ENCODE data around the gene RRM2. TPM values are rescaled to one million over a fixed set of nuclear protein-coding genes. Genes with fewer than 3 reads are reported as not detected.
A peak's percentile ranks its signal among the peaks of the same experiment; 100 is the strongest.

RRM2 gene
- polyA plus RNA-seq, 2 of the 4 experiments (the other 2 are of a cell fraction) = 84.4 to 111 TPM

DNA sequence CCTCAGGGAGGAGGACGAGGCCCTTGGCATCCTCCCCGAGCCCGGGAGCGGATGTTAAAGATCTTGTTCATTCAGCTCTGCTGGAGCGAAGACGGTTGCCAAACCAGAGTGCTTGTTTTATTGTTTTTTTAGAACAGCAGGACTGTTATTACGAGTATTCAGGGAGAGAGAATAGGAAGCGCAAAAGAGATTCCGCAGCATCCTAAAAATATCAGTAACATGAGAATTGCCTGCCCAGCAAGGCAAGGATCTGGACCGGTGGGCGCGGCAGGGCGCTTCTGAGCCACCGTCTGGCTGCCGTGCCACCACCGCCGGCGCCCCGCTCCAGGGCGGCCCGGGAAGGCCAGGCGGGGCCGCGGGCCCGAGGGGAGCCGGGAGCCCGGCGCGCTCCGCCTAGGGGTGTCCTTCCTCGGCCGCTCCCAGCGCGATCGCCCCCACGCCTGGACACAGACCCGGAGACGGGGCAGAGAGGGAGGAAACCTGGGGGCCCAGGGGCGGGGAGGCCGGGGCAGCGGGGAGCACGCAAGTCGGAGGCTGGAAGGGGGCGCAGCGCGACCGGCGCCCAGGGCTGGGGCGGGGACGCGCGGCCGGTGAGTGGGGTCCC, 43.2 kb upstream of the RRM2 start:
- WGBS (ENCODE audit: missing lambda C conversion rate) = 15% methylated on average over 33 of the region's 53 CpGs
- ATAC-seq (peak; percentile 75 to 82), DNase-seq (ENCODE audit: low read depth in 1 of 2, low spot score in 1 of 2) (peak; percentile 36 to 58), FAIRE-seq (no peak)
- Histone ChIP-seq H3K27ac (peak overlapping the region; percentile 77 to 92), H3K4me1 (0 out of 3 replicates have a peak, but pooled peaks cover 3% of the 10 kb centered on the region), H3K4me2 (peak overlapping the region; percentile 75), H3K9me3 (no peaks in the 10 kb centered on the region), H3K4me3 (peak overlapping the region; percentile 70)
- peak; percentile 37; the same call in 1 of the 2 replicates for TF ChIP-seq PHF8 (IDR thresholded peaks at IDR 0.05; ENCODE audit: borderline replicate concordance, low read depth)
- TF ChIP-seq, protein P1, sequence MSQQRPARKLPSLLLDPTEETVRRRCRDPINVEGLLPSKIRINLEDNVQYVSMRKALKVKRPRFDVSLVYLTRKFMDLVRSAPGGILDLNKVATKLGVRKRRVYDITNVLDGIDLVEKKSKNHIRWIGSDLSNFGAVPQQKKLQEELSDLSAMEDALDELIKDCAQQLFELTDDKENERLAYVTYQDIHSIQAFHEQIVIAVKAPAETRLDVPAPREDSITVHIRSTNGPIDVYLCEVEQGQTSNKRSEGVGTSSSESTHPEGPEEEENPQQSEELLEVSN (IDR thresholded peaks at IDR 0.05; ENCODE audit: borderline replicate concordance, low read depth) = no peak
- ChIA-PET POLR2A (interaction anchor here (0.8 to 1.3 kb wide), 2 partner anchors 12 to 40 kb away, joined by 3 to 5 read pairs; no protein-coding TSS in a partner anchor), CTCF (interaction anchor here (0.5 to 27.5 kb wide), 27 partner anchors 8 to 581 kb away, joined by 3 to 612 read pairs (median 4); no protein-coding TSS in a partner anchor)

DNA sequence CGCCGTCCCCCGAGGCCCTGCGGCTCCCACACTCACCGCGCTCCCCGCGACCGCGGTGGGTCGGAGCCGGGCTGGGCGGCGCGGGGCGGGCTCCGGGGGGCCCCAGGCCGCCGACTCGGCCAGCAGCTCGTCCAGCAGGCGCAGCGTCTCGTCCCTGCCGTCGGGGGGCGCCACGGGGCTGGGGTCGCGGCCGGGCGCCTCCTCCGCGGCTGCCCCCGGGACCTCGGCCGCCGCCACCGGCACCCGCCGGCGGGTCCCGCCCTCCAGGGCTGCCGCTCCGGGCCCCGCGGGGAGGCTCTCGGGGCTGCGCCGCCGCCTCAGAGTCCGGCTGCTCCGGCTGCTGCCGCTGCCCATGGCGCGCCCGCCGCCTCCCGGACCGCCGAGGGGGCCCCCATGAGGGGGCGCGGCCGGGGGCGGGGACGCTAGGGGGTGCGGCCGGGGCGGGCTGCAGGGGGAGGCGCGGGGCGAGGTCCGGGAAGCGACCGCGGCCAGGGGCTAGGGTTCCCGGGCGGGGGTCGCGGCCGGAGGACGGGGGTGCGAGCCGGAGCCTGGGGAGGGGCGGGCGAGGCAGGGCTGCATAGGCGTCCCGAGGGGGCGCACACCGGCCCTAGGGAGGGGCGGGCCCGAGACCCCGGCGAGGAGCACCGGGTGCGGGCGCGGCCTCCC, 42.5 kb upstream of the RRM2 start, which contains the start of gene CYS1:
CYS1 (minus strand) TSS at position 542 of the 666 bp plus-strand sequence; CDS start at position 354, 188 bp downstream.
- ChIA-PET POLR2A (interaction anchor here (0.6 to 1.3 kb wide), 2 partner anchors 17 to 40 kb away, joined by 3 to 5 read pairs; no protein-coding TSS in a partner anchor), CTCF (interaction anchor here (0.5 to 27.5 kb wide), 24 partner anchors 9 to 590 kb away, joined by 3 to 612 read pairs (median 4); no protein-coding TSS in a partner anchor)
- Histone ChIP-seq H3K27ac (peak within 1 kb of the TSS; percentile 77 to 92), H3K4me3 (peak within 1 kb of the TSS; percentile 70), H3K4me1 (0 out of 3 replicates have a peak, but pooled peaks cover 3% of the 10 kb centered on the region), H3K9me3 (no peaks in the 10 kb centered on the region), H3K4me2 (peak within 1 kb of the TSS; percentile 75)
- ATAC-seq (peak; percentile 62 to 89), DNase-seq (ENCODE audit: low read depth in 1 of 2, low spot score in 1 of 2) (peak; percentile 57 to 66), FAIRE-seq (no peak)
- WGBS (ENCODE audit: missing lambda C conversion rate) = no CpG with 5 or more reads among the region's 98 CpGs
- peak in 1 of 2 experiments; percentile 58; a peak in 1 of 5 replicates for TF ChIP-seq JUN (IDR thresholded peaks at IDR 0.05)
- peak in 1 of 2 experiments; percentile 15; a peak in 2 of 5 replicates for TF ChIP-seq RAD21 (conservative IDR thresholded peaks at IDR 0.05 in 1 of 2, IDR thresholded peaks at IDR 0.05 in 1 of 2)
- peak; percentile 59 for TF ChIP-seq SMC3 (IDR thresholded peaks at IDR 0.05)
- no peak for TF ChIP-seq HOXB13 (CRISPR knock-in tag; IDR thresholded peaks at IDR 0.05; ENCODE audit: low read depth)
- TF ChIP-seq EHF (CRISPR knock-in tag; IDR thresholded peaks at IDR 0.05) = no peak
- TF ChIP-seq, protein P2, sequence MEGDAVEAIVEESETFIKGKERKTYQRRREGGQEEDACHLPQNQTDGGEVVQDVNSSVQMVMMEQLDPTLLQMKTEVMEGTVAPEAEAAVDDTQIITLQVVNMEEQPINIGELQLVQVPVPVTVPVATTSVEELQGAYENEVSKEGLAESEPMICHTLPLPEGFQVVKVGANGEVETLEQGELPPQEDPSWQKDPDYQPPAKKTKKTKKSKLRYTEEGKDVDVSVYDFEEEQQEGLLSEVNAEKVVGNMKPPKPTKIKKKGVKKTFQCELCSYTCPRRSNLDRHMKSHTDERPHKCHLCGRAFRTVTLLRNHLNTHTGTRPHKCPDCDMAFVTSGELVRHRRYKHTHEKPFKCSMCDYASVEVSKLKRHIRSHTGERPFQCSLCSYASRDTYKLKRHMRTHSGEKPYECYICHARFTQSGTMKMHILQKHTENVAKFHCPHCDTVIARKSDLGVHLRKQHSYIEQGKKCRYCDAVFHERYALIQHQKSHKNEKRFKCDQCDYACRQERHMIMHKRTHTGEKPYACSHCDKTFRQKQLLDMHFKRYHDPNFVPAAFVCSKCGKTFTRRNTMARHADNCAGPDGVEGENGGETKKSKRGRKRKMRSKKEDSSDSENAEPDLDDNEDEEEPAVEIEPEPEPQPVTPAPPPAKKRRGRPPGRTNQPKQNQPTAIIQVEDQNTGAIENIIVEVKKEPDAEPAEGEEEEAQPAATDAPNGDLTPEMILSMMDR (IDR thresholded peaks at IDR 0.05) = peak; percentile 87

DNA sequence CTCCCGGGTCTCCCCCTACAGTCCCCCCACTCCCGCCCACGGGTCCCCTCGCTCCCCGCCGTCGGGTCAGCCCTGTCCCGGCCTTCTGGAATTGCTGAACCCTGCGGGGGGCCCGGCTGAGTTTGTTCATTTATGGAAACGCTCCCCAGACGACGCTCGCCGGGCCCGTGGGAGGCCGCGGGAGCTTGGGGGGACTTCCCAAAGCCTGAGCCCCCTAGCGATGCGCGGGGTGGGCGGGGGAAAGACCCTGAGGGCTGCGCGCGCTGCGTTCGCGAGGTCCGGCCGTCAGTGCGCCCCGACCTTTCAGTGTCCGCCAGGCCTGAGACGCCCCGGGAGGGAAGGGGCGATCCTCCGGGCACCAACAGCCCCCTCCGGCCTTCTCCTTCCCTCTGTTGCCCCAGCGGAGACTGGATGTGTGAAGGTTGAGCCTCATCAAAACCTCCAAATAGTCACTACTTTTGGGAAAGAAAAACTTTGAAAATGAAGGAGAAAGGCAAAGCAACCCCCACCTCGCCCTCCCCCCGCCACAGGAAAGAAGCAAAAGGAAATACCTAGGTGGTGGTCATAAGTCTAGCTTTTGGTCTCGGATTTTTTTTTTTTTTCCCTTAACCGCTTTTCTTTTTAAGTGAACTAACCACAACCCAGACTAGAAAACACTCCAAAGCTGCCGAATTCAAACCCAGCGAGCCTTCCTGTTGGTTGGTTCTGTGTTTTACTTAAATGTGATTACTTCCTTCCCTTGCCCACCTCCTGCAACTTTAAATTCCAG, 41.8 kb upstream of the RRM2 start:
- CTCF ChIA-PET = interaction anchor here (0.6 to 27.5 kb wide), 13 partner anchors 9 to 988 kb away, joined by 3 to 612 read pairs (median 4); no protein-coding TSS in a partner anchor
- 78% methylated on average over 30 of the region's 45 CpGs for WGBS (ENCODE audit: missing lambda C conversion rate)
- ATAC-seq (no peak), DNase-seq (ENCODE audit: low read depth in 1 of 2, low spot score in 1 of 2) (no peak), FAIRE-seq (no peak)
- H3K27ac ChIP-seq = peak overlapping the region; percentile 77 to 92
- H3K4me2 ChIP-seq = peak overlapping the region; percentile 75
- no peaks in the 10 kb centered on the region for H3K9me3 ChIP-seq
- H3K4me3 ChIP-seq = peak overlapping the region; percentile 70
- TF ChIP-seq RAD21 (conservative IDR thresholded peaks at IDR 0.05 in 1 of 2, IDR thresholded peaks at IDR 0.05 in 1 of 2) (no peak), RNF2 (IDR thresholded peaks at IDR 0.05; ENCODE audit: borderline replicate concordance, low read depth) (no peak), BHLHE40 (IDR thresholded peaks at IDR 0.05; ENCODE audit: low read depth, low read length) (no peak)
- H3K4me1 ChIP-seq = 0 out of 3 replicates have a peak, but pooled peaks cover 3% of the 10 kb centered on the region
- POLR2A ChIA-PET = interaction anchor here (1.3 kb wide), 1 partner anchor 39 kb away, joined by 5 read pairs; no protein-coding TSS in a partner anchor

DNA sequence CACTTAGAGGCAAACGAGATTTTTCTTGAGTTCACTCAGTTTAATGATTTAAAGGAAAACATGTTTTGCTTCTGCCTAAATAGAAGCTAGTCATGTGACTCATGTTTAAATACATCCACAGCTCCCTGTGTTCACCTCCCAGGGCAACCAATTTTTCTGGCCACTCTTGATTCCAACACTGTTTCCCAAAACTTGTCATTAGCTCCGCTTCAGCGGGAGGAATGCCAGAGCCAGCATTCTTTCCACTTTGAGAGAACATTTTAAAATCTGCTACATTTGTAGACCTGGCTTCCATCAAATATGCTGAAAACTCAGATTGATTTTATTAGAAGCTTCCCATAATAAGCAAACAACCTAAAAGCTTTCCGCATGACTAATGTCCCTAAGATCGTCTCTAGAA, 39.5 kb upstream of the RRM2 start:
- H3K27ac ChIP-seq = no peak overlapping the region
- no peak overlapping the region for H3K4me2 ChIP-seq
- no peak for DNase-seq (ENCODE audit: low read depth in 1 of 2, low spot score in 1 of 2)
- ChIA-PET CTCF (interaction anchor here (1.0 to 27.5 kb wide), 8 partner anchors 7 to 585 kb away, joined by 3 to 612 read pairs (median 4); partner anchors contain the start of gene CYS1), POLR2A (no interaction called here)
- no peak overlapping the region for H3K4me3 ChIP-seq
- 49% methylated on average over 5 of the region's 5 CpGs for WGBS (ENCODE audit: missing lambda C conversion rate)
- TF ChIP-seq JUN (IDR thresholded peaks at IDR 0.05) (no peak), NFE2L2 (conservative IDR thresholded peaks at IDR 0.05; ENCODE audit: low read length) (no peak)
- 0 out of 3 replicates have a peak, but pooled peaks cover 7% of the 10 kb centered on the region for H3K4me1 ChIP-seq
- ATAC-seq = no peak
- no peaks in the 10 kb centered on the region for H3K9me3 ChIP-seq
- FAIRE-seq = no peak

Measured in A549 (cell line).